Endothelial cell (in vitro differentiated cells): ENCODE results near the gene STARD5. TPM values are rescaled to one million over a fixed set of nuclear protein-coding genes. Genes with fewer than 3 reads are reported as not detected.

Experiments used
- DNase-seq: peaks from one replicate; pipeline ENCODE4 v3.0.0; 2021; ENCODE audit warnings: low spot score
- H3K27ac Mint-ChIP-seq: one replicate; pipeline ENCODE4 v1.8.0; 2021; ENCODE audit warnings: mixed read lengths, inconsistent platforms; ENCODE audit not compliant: unreplicated experiment
- H3K27me3 Mint-ChIP-seq: one replicate; pipeline ENCODE4 v1.8.0; 2021; ENCODE audit warnings: mild to moderate bottlenecking, moderate library complexity, mixed read lengths, inconsistent platforms; ENCODE audit not compliant: unreplicated experiment
- H3K36me3 Mint-ChIP-seq: one replicate; pipeline ENCODE4 v1.8.0; 2021; ENCODE audit warnings: mild to moderate bottlenecking, low read depth, mixed read lengths, inconsistent platforms; ENCODE audit not compliant: unreplicated experiment
- H3K4me1 Mint-ChIP-seq: one replicate; pipeline ENCODE4 v1.8.0; 2021; ENCODE audit warnings: mild to moderate bottlenecking, mixed read lengths, inconsistent platforms; ENCODE audit not compliant: unreplicated experiment
- H3K4me3 Mint-ChIP-seq: one replicate; pipeline ENCODE4 v1.8.0; 2021; ENCODE audit warnings: mild to moderate bottlenecking, mixed read lengths, inconsistent platforms; ENCODE audit not compliant: unreplicated experiment
- H3K9me3 Mint-ChIP-seq: one replicate; pipeline ENCODE4 v1.8.0; 2021; ENCODE audit warnings: mixed read lengths, inconsistent platforms; ENCODE audit not compliant: unreplicated experiment
- CTCF ChIP-seq: fragments of 200-600 bp; sonication (generic); IDR thresholded peaks from one replicate; pipeline ENCODE4 v1.5.0; 2021; ENCODE audit warnings: antibody characterized with exemption; ENCODE audit not compliant: unreplicated experiment
- total RNA-seq: library from RNA; stranded (reverse); fragmentation: NEBNext Ultra II Directional; extraction: Animal tissue kit (Norgen Biotek cat#: 25700); gene quantifications from one replicate; pipeline ENCODE4 v1.2.1, GENCODE V29; 2021; ENCODE audit not compliant: unreplicated experiment

STARD5 gene
- total RNA-seq, 1 donor from 2014 or later = 7.3 TPM

GRCh38 chr15:81322676-81323253 is 1.2 kb downstream of the STARD5 start:
- DNase-seq = no peak
- H3K27ac Mint-ChIP-seq = no peak overlapping the region
- peak overlapping the region; percentile 51 for H3K4me3 Mint-ChIP-seq

GRCh38 chr15:81321667-81322066 is 2.3 kb downstream of the STARD5 start:
- DNase-seq = no peak
- no peak for TF ChIP-seq CTCF
- Mint-ChIP-seq H3K36me3 (peaks cover 5% of the 10 kb centered on the region), H3K27ac (no peak overlapping the region), H3K4me3 (no peak overlapping the region), H3K4me1 (peaks cover 7% of the 10 kb centered on the region), H3K27me3 (no peaks in the 10 kb centered on the region), H3K9me3 (no peaks in the 10 kb centered on the region)

More at GRCh38 chr15:81322676-81323253, 1.2 kb downstream of the STARD5 start:
- Mint-ChIP-seq H3K9me3 (no peaks in the 10 kb centered on the region), H3K36me3 (peaks cover 5% of the 10 kb centered on the region), H3K4me1 (peaks cover 7% of the 10 kb centered on the region), H3K27me3 (no peaks in the 10 kb centered on the region)
- no peak for TF ChIP-seq CTCF

DNA sequence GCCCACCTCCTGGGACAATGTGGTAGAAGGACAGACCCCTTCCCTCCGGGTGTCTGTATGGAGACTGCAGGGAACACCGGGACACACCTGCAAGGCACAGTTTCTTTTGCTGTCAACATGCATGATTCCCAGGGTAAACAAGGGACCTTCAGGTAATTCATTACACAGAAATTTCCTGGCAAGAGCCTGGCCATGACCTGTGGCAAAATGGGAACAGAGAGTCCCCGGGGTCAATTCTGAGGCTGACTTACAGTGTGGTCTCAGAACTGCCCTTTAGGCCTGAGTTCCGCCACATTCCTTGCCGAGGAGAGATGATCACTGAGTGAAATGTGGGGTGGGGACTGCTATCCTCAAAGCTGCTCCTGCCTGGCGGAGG is 6.3 kb downstream of the STARD5 start:
- Mint-ChIP-seq H3K27me3 (peaks cover 3% of the 10 kb centered on the region), H3K9me3 (no peaks in the 10 kb centered on the region), H3K36me3 (peaks cover 12% of the 10 kb centered on the region), H3K4me1 (no peaks in the 10 kb centered on the region), H3K4me3 (no peak overlapping the region), H3K27ac (no peak overlapping the region)
- TF ChIP-seq CTCF = no peak
- DNase-seq = no peak

- peak overlapping the region; percentile 44 for H3K4me3 Mint-ChIP-seq
- no peaks in the 10 kb centered on the region for H3K4me1 Mint-ChIP-seq
- no peaks in the 10 kb centered on the region for H3K9me3 Mint-ChIP-seq
- no peak for TF ChIP-seq CTCF
- peak overlapping the region; percentile 68 for H3K27ac Mint-ChIP-seq
- H3K36me3 Mint-ChIP-seq = peaks cover 21% of the 10 kb centered on the region
- H3K27me3 Mint-ChIP-seq = peaks cover 3% of the 10 kb centered on the region
- no peak for DNase-seq
Observed at GRCh38 chr15:81316267-81316666, 7.7 kb downstream of the STARD5 start.

- Mint-ChIP-seq H3K9me3 (no peaks in the 10 kb centered on the region), H3K4me3 (peak overlapping the region; percentile 44), H3K27ac (peak overlapping the region; percentile 68), H3K4me1 (no peaks in the 10 kb centered on the region), H3K36me3 (peaks cover 21% of the 10 kb centered on the region), H3K27me3 (peaks cover 3% of the 10 kb centered on the region)
- no peak for DNase-seq
- TF ChIP-seq CTCF = no peak
Observed at GRCh38 chr15:81315452-81316175, 8.3 kb downstream of the STARD5 start.
